Measurements from ENCODE around the gene PUS1. TPM values are rescaled to one million over a fixed set of nuclear protein-coding genes. Genes with fewer than 3 reads are reported as not detected.

PUS1 gene
- total RNA-seq, 4 donors from 2014 or later, result 10.4 to 29.0 (median 12.2) TPM

GRCh38 chr12:131897875-131898274, 31.2 kb upstream of the PUS1 start:
- Histone ChIP-seq H3K27ac (peak overlapping the region; percentile 94 to 100 (median 98)), H3K9me3 (no peaks in the 10 kb centered on the region), H3K4me1 (peaks cover 52 to 59% of the 10 kb centered on the region in 2 donors), H3K36me3 (peaks cover 0 to 5% of the 10 kb centered on the region in 2 donors), H3K27me3 (no peaks in the 10 kb centered on the region), H3K4me3 (peak overlapping the region in 1 of 4 donors; percentile 91)
- in situ Hi-C loops (cut with MboI; ENCODE audit: low sequenced_read_pairs in 4 of 4), result loop anchor here in 1 of 4 donors (10.0 kb wide), 1 partner anchor 47 kb away; the partner anchor contains the start of gene EP400
- ATAC-seq (no peak), DNase-seq (no peak)
- intact Hi-C loops (cut with DNase I; ENCODE audit: low total_unique reads), result loop anchor here (2.0 kb wide), 2 partner anchors 187 to 593 kb away; partner anchors contain the start of genes FBRSL1 and SFSWAP
- TF ChIP-seq, protein P1, sequence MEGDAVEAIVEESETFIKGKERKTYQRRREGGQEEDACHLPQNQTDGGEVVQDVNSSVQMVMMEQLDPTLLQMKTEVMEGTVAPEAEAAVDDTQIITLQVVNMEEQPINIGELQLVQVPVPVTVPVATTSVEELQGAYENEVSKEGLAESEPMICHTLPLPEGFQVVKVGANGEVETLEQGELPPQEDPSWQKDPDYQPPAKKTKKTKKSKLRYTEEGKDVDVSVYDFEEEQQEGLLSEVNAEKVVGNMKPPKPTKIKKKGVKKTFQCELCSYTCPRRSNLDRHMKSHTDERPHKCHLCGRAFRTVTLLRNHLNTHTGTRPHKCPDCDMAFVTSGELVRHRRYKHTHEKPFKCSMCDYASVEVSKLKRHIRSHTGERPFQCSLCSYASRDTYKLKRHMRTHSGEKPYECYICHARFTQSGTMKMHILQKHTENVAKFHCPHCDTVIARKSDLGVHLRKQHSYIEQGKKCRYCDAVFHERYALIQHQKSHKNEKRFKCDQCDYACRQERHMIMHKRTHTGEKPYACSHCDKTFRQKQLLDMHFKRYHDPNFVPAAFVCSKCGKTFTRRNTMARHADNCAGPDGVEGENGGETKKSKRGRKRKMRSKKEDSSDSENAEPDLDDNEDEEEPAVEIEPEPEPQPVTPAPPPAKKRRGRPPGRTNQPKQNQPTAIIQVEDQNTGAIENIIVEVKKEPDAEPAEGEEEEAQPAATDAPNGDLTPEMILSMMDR (IDR thresholded peaks at IDR 0.05 in 4 of 5, conservative IDR thresholded peaks at IDR 0.05 in 1 of 5), result no peak
- TF ChIP-seq POLR2A (IDR thresholded peaks at IDR 0.05), result no peak

DNA sequence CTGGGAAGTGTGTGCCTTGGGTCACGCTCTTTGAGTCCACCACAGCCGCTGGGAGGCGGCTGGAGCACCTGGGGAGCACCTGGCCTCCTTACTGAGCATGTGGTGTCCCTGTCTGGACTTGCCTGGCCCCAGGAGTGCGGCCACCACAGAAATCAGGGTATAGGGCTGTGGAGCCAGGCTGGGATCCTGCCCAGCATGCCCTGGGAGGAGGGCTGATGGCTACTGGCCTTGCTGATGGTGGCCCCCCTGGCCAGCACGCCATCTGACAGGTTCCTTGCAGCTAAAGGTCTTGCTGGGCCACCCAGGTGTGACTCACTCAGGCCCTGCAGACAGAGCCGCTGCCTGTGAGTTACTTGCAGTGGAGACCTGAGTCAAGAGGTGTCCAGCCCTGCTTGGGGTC, 28.7 kb upstream of the PUS1 start:
- peak in 1 of 2 donors; percentile 35 for DNase-seq
- in situ Hi-C loops (cut with MboI; ENCODE audit: low sequenced_read_pairs in 4 of 4), result no loop called here
- peak overlapping the region; percentile 94 to 100 (median 98) for H3K27ac ChIP-seq
- no peaks in the 10 kb centered on the region for H3K27me3 ChIP-seq
- intact Hi-C loops (cut with DNase I; ENCODE audit: low total_unique reads), result no loop called here
- H3K9me3 ChIP-seq, result no peaks in the 10 kb centered on the region
- peaks cover 0 to 5% of the 10 kb centered on the region in 2 donors for H3K36me3 ChIP-seq
- no peak overlapping the region for H3K4me3 ChIP-seq
- no peak for ATAC-seq
- H3K4me1 ChIP-seq, result peaks cover 66 to 85% of the 10 kb centered on the region in 2 donors
- TF ChIP-seq, protein P1 (IDR thresholded peaks at IDR 0.05 in 4 of 5, conservative IDR thresholded peaks at IDR 0.05 in 1 of 5), result no peak
- TF ChIP-seq POLR2A (IDR thresholded peaks at IDR 0.05), result no peak

GRCh38 chr12:131901431-131902331, 27.4 kb upstream of the PUS1 start:
- Histone ChIP-seq H3K36me3 (peaks cover 0 to 5% of the 10 kb centered on the region in 2 donors), H3K9me3 (no peaks in the 10 kb centered on the region), H3K4me3 (peak overlapping the region; percentile 19 to 29 (median 26)), H3K27ac (peak overlapping the region; percentile 94 to 100 (median 98)), H3K4me1 (peaks cover 65 to 86% of the 10 kb centered on the region in 2 donors), H3K27me3 (no peaks in the 10 kb centered on the region)
- DNase-seq (peak; percentile 85 to 91), ATAC-seq (peak; percentile 75 to 84)
- in situ Hi-C loops (cut with MboI; ENCODE audit: low sequenced_read_pairs in 4 of 4), result no loop called here
- TF ChIP-seq, protein P1 (IDR thresholded peaks at IDR 0.05 in 4 of 5, conservative IDR thresholded peaks at IDR 0.05 in 1 of 5), result no peak
- TF ChIP-seq POLR2A (IDR thresholded peaks at IDR 0.05), result no peak
- intact Hi-C loops (cut with DNase I; ENCODE audit: low total_unique reads), result no loop called here

- intact Hi-C loops (cut with DNase I; ENCODE audit: low total_unique reads) (no loop called here), in situ Hi-C loops (cut with MboI; ENCODE audit: low sequenced_read_pairs in 4 of 4) (no loop called here)
- H3K4me3 ChIP-seq, result peak overlapping the region; percentile 19 to 29 (median 26)
- H3K4me1 ChIP-seq, result peaks cover 56 to 77% of the 10 kb centered on the region in 2 donors
- H3K27ac ChIP-seq, result peak overlapping the region; percentile 94 to 100 (median 98)
- peaks cover 0 to 13% of the 10 kb centered on the region in 2 donors for H3K36me3 ChIP-seq
- H3K27me3 ChIP-seq, result no peaks in the 10 kb centered on the region
- H3K9me3 ChIP-seq, result no peaks in the 10 kb centered on the region
- no peak for TF ChIP-seq POLR2A (IDR thresholded peaks at IDR 0.05)
- ATAC-seq, result no peak
- peak in 1 of 2 donors; percentile 13 for DNase-seq
Observed at GRCh38 chr12:131902332-131903241, 26.5 kb upstream of the PUS1 start.

Measured in gastrocnemius medialis (tissue), 4 donors.